Measurements from ENCODE around the gene FBXW8.

The FBXW8 gene

DNA sequence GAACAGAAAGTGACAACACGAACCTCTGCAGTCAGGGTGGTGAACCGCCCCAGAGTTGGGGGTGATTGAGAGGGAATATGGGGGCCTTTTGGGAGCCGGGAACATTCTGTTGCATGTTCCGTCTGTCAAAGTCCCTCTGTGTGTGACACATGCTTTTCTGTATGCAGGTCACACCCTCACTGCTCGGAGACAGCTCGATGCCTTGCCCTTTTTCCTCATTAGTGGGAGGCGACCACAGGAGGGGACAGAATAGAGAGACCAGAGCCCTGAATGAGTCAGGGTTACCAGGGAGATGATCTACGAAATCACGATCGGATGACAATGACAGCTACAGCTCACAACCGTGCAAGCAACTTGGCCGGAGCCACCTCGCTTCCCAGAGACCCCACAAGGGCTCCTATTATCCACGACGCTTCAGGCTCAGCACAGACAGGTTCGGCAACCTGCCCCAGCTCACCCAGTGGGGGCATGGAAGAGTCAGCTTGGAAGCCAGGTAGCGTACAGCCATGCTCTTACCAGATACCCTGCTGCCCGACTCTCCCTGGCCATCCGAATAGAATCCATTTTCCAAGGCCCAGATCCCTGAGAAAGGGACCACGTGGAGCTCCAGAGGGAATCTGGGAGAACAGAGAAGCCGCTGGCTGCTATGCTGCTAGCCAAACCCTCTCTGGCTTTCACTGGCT lies 149.6 kb downstream of the FBXW8 start (continued):
- TF ChIP-seq ZNF747 (tag by site-specific recombination; IDR thresholded peaks at IDR 0.05): no peak
- no peak for TF ChIP-seq ZNF677 (tag by site-specific recombination; IDR thresholded peaks at IDR 0.05)
- TF ChIP-seq SALL2 (tag by site-specific recombination; IDR thresholded peaks at IDR 0.05; ENCODE audit: borderline replicate concordance): no peak
- TF ChIP-seq, protein P1, sequence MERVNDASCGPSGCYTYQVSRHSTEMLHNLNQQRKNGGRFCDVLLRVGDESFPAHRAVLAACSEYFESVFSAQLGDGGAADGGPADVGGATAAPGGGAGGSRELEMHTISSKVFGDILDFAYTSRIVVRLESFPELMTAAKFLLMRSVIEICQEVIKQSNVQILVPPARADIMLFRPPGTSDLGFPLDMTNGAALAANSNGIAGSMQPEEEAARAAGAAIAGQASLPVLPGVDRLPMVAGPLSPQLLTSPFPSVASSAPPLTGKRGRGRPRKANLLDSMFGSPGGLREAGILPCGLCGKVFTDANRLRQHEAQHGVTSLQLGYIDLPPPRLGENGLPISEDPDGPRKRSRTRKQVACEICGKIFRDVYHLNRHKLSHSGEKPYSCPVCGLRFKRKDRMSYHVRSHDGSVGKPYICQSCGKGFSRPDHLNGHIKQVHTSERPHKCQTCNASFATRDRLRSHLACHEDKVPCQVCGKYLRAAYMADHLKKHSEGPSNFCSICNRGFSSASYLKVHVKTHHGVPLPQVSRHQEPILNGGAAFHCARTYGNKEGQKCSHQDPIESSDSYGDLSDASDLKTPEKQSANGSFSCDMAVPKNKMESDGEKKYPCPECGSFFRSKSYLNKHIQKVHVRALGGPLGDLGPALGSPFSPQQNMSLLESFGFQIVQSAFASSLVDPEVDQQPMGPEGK (tag by site-specific recombination; IDR thresholded peaks at IDR 0.05): no peak

DNA sequence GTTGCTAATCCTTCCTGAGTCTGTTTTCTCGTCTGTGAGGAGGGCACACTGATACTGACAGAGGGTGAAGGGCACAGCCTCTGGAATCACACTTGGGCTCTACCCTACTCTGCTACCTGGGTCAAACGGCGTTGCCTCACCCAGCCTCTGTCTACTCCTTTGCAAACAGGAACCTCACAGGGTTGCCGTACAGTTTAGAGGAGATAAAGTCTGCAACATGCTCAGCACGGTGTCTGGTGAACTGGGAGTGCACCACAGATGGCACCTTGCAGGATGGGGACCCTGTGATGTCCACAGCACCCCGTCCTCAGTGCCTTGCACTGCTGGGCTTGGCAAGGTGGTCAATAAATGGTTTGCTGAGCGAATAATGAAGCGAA lies 150.2 kb downstream of the FBXW8 start:
- H3K36me3 ChIP-seq (ENCODE audit: control insufficient read depth in 2 of 2, insufficient read depth in 1 of 2, low read length in 2 of 2): no peaks in the 10 kb centered on the region
- no peak overlapping the region for H3K4me3 ChIP-seq (ENCODE audit: low read depth, low read length)
- H3K4me1 ChIP-seq (ENCODE audit: control insufficient read depth, insufficient read depth, low read length): no peaks in the 10 kb centered on the region
- ChIA-PET CTCF (no interaction called here), POLR2A (no interaction called here)
- no peak overlapping the region for H3K27ac ChIP-seq (ENCODE audit: extremely low read depth, low read depth, low read length)
- TF ChIP-seq WT1 (tag by site-specific recombination; IDR thresholded peaks at IDR 0.05): no peak
- TF ChIP-seq ZNF660 (tag by site-specific recombination; IDR thresholded peaks at IDR 0.05): no peak
- TF ChIP-seq TCF7L2 (IDR thresholded peaks at IDR 0.05; ENCODE audit: borderline replicate concordance, low read depth, low read length): no peak
- TF ChIP-seq ZNF510 (tag by site-specific recombination; IDR thresholded peaks at IDR 0.05; ENCODE audit: insufficient replicate concordance): no peak
- TF ChIP-seq EGR2 (tag by site-specific recombination; IDR thresholded peaks at IDR 0.05; ENCODE audit: low read depth): no peak
- no peak for TF ChIP-seq ZSCAN30 (tag by site-specific recombination; IDR thresholded peaks at IDR 0.05)
- no peak for TF ChIP-seq IKZF3 (tag by site-specific recombination; IDR thresholded peaks at IDR 0.05)
- no peak for TF ChIP-seq ZNF585B (tag by site-specific recombination; IDR thresholded peaks at IDR 0.05)
- TF ChIP-seq MYNN (tag by site-specific recombination; IDR thresholded peaks at IDR 0.05; ENCODE audit: borderline replicate concordance): no peak
- no peak for TF ChIP-seq ZNF664 (tag by site-specific recombination; IDR thresholded peaks at IDR 0.05)
- TF ChIP-seq, protein P2, sequence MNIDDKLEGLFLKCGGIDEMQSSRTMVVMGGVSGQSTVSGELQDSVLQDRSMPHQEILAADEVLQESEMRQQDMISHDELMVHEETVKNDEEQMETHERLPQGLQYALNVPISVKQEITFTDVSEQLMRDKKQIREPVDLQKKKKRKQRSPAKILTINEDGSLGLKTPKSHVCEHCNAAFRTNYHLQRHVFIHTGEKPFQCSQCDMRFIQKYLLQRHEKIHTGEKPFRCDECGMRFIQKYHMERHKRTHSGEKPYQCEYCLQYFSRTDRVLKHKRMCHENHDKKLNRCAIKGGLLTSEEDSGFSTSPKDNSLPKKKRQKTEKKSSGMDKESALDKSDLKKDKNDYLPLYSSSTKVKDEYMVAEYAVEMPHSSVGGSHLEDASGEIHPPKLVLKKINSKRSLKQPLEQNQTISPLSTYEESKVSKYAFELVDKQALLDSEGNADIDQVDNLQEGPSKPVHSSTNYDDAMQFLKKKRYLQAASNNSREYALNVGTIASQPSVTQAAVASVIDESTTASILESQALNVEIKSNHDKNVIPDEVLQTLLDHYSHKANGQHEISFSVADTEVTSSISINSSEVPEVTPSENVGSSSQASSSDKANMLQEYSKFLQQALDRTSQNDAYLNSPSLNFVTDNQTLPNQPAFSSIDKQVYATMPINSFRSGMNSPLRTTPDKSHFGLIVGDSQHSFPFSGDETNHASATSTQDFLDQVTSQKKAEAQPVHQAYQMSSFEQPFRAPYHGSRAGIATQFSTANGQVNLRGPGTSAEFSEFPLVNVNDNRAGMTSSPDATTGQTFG (tag by site-specific recombination; IDR thresholded peaks at IDR 0.05; ENCODE audit: borderline replicate concordance): no peak
- TF ChIP-seq ZNF549 (tag by site-specific recombination; IDR thresholded peaks at IDR 0.05): no peak
- no peaks in the 10 kb centered on the region for H3K9me3 ChIP-seq (ENCODE audit: control insufficient read depth, insufficient read depth, low read depth, low read length)

DNA sequence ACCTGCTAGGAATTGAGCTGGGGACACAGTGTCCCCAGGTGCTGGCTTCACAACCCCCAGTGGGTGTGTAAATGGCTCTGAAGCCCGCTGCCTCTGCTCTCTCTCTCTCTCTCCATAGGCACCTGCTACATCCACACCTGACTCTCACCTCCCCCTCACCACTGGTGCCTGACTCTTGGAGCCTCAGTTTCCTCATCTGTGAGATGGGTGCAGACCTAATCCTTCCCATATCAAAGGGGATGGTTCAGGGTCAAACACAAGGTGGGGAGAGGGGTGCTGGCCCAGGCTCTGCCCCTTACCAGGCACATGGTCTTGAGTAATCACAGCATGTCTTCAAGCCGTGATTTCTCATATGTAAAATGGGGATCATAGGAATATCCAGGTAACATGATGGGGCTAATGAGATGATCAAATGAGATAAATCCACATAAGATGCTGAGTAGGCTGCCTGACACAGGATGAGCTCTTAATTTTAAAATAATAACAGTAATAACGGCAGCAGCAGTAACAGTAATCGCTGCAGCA lies 150.9 kb downstream of the FBXW8 start:
- Histone ChIP-seq H3K27ac (ENCODE audit: extremely low read depth, low read depth, low read length) (no peak overlapping the region), H3K36me3 (ENCODE audit: control insufficient read depth in 2 of 2, insufficient read depth in 1 of 2, low read length in 2 of 2) (no peaks in the 10 kb centered on the region), H3K9me3 (ENCODE audit: control insufficient read depth, insufficient read depth, low read depth, low read length) (no peaks in the 10 kb centered on the region), H3K4me1 (ENCODE audit: control insufficient read depth, insufficient read depth, low read length) (no peaks in the 10 kb centered on the region), H3K4me3 (ENCODE audit: low read depth, low read length) (no peak overlapping the region)
- CTCF ChIA-PET: interaction anchor here (0.6 kb wide), 1 partner anchor 1285 kb away, joined by 3 read pairs; no protein-coding TSS in a partner anchor
- POLR2A ChIA-PET: no interaction called here
- no peak for TF ChIP-seq ZNF221 (tag by site-specific recombination; IDR thresholded peaks at IDR 0.05; ENCODE audit: borderline replicate concordance)
- no peak for TF ChIP-seq ZNF660 (tag by site-specific recombination; IDR thresholded peaks at IDR 0.05)
- no peak for TF ChIP-seq ZNF548 (tag by site-specific recombination; IDR thresholded peaks at IDR 0.05)
- TF ChIP-seq, protein P3, sequence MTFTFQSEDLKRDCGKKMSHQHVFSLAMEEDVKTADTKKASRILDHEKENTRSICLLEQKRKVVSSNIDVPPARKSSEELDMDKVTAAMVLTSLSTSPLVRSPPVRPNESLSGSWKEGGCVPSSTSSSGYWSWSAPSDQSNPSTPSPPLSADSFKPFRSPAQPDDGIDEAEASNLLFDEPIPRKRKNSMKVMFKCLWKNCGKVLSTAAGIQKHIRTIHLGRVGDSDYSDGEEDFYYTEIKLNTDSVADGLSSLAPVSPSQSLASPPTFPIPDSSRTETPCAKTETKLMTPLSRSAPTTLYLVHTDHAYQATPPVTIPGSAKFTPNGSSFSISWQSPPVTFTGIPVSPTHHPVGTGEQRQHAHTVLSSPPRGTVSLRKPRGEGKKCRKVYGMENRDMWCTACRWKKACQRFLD (tag by site-specific recombination; IDR thresholded peaks at IDR 0.05): no peak
- TF ChIP-seq, protein P4, sequence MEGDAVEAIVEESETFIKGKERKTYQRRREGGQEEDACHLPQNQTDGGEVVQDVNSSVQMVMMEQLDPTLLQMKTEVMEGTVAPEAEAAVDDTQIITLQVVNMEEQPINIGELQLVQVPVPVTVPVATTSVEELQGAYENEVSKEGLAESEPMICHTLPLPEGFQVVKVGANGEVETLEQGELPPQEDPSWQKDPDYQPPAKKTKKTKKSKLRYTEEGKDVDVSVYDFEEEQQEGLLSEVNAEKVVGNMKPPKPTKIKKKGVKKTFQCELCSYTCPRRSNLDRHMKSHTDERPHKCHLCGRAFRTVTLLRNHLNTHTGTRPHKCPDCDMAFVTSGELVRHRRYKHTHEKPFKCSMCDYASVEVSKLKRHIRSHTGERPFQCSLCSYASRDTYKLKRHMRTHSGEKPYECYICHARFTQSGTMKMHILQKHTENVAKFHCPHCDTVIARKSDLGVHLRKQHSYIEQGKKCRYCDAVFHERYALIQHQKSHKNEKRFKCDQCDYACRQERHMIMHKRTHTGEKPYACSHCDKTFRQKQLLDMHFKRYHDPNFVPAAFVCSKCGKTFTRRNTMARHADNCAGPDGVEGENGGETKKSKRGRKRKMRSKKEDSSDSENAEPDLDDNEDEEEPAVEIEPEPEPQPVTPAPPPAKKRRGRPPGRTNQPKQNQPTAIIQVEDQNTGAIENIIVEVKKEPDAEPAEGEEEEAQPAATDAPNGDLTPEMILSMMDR (tag by site-specific recombination; IDR thresholded peaks at IDR 0.05): no peak
- TF ChIP-seq ZNF211 (tag by site-specific recombination; IDR thresholded peaks at IDR 0.05; ENCODE audit: low read depth): no peak
- no peak for TF ChIP-seq IKZF3 (tag by site-specific recombination; IDR thresholded peaks at IDR 0.05)
- no peak for TF ChIP-seq ZNF654 (tag by site-specific recombination; IDR thresholded peaks at IDR 0.05; ENCODE audit: low read depth)
- no peak for TF ChIP-seq ZNF624 (tag by site-specific recombination; IDR thresholded peaks at IDR 0.05)
- TF ChIP-seq SCRT2 (tag by site-specific recombination; IDR thresholded peaks at IDR 0.05): no peak
- TF ChIP-seq SP2 (tag by site-specific recombination; IDR thresholded peaks at IDR 0.05): no peak
- TF ChIP-seq SP3 (tag by site-specific recombination; IDR thresholded peaks at IDR 0.05): no peak
- no peak for TF ChIP-seq ZNF19 (tag by site-specific recombination; IDR thresholded peaks at IDR 0.05; ENCODE audit: low read depth)
